Measurements from ENCODE around the gene GOLGA1. TPM values are rescaled to one million over a fixed set of nuclear protein-coding genes. Genes with fewer than 3 reads are reported as not detected.
A peak's percentile ranks its signal among the peaks of the same experiment; 100 is the strongest.

Gene GOLGA1
- total RNA-seq, 2 experiments from 2014 or later, result 20.9 to 21.6 TPM

GRCh38 chr9:124878021-124878420, 62.9 kb downstream of the GOLGA1 start:
- Mint-ChIP-seq H3K27ac (no peak overlapping the region), H3K4me3 (no peak overlapping the region), H3K27me3 (no peaks in the 10 kb centered on the region), H3K9me3 (no peaks in the 10 kb centered on the region), H3K36me3 (ENCODE audit: low read depth) (peaks cover 50% of the 10 kb centered on the region), H3K4me1 (ENCODE audit: low read depth) (peaks cover 18% of the 10 kb centered on the region)
- no peak for TF ChIP-seq CTCF (IDR thresholded peaks at IDR 0.05)
- ChIA-PET CTCF (interaction anchor here (1.4 to 1.7 kb wide), 3 partner anchors 16 to 26 kb away, joined by 5 to 6 read pairs (median 5); partner anchors contain the start of gene WDR38), POLR2A (interaction anchor here (0.6 to 14.9 kb wide), 5 partner anchors 8 to 64 kb away, joined by 3 to 280 read pairs (median 4); partner anchors contain the start of genes ARPC5L, RPL35 and WDR38)
- ATAC-seq, result no peak
- DNase-seq, result no peak
- intact Hi-C loops (cut with micrococcal nuclease), result loop anchor here (10.0 kb wide), 1 partner anchor 267 kb away; the partner anchor contains the start of gene SCAI

GRCh38 chr9:124877021-124877782, 63.7 kb downstream of the GOLGA1 start:
- intact Hi-C loops (cut with micrococcal nuclease), result loop anchor here (10.0 kb wide), 1 partner anchor 268 kb away; the partner anchor contains the start of gene SCAI
- ChIA-PET POLR2A (interaction anchor here (0.6 to 14.9 kb wide), 7 partner anchors 8 to 64 kb away, joined by 3 to 280 read pairs (median 3); partner anchors contain the start of genes ARPC5L, RPL35 and WDR38), CTCF (interaction anchor here (1.4 to 1.7 kb wide), 2 partner anchors 17 to 25 kb away, joined by 5 read pairs; no protein-coding TSS in a partner anchor)
- DNase-seq (no peak), ATAC-seq (no peak)
- Mint-ChIP-seq H3K27me3 (no peaks in the 10 kb centered on the region), H3K27ac (peak overlapping the region; percentile 30), H3K36me3 (ENCODE audit: low read depth) (peaks cover 55% of the 10 kb centered on the region), H3K9me3 (no peaks in the 10 kb centered on the region), H3K4me3 (no peak overlapping the region), H3K4me1 (ENCODE audit: low read depth) (peaks cover 25% of the 10 kb centered on the region)
- no peak for TF ChIP-seq CTCF (IDR thresholded peaks at IDR 0.05)

GRCh38 chr9:124875501-124875900, 65.4 kb downstream of the GOLGA1 start:
- H3K4me3 Mint-ChIP-seq, result no peak overlapping the region
- POLR2A ChIA-PET, result interaction anchor here (1.2 to 14.9 kb wide), 2 partner anchors 9 to 19 kb away, joined by 4 to 280 read pairs; partner anchors contain the start of genes ARPC5L, RPL35 and WDR38
- H3K9me3 Mint-ChIP-seq, result no peaks in the 10 kb centered on the region
- intact Hi-C loops (cut with micrococcal nuclease), result loop anchor here (10.0 kb wide), 1 partner anchor 269 kb away; the partner anchor contains the start of gene SCAI
- H3K4me1 Mint-ChIP-seq (ENCODE audit: low read depth), result peaks cover 42% of the 10 kb centered on the region
- no peak overlapping the region for H3K27ac Mint-ChIP-seq
- DNase-seq (no peak), ATAC-seq (no peak)
- H3K27me3 Mint-ChIP-seq, result no peaks in the 10 kb centered on the region
- no peak for TF ChIP-seq CTCF (IDR thresholded peaks at IDR 0.05)
- H3K36me3 Mint-ChIP-seq (ENCODE audit: low read depth), result peaks cover 63% of the 10 kb centered on the region
- CTCF ChIA-PET, result no interaction called here

GRCh38 chr9:124873664-124874063, 67.2 kb downstream of the GOLGA1 start:
- ChIA-PET POLR2A (interaction anchor here (14.9 kb wide), 1 partner anchor 17 kb away, joined by 280 read pairs; the partner anchor contains the start of genes ARPC5L, RPL35 and WDR38), CTCF (interaction anchor here (2.9 kb wide), 1 partner anchor 21 kb away, joined by 12 read pairs; the partner anchor contains the start of gene WDR38)
- DNase-seq (peak; percentile 28), ATAC-seq (no peak)
- no peaks in the 10 kb centered on the region for H3K27me3 Mint-ChIP-seq
- H3K4me3 Mint-ChIP-seq, result peak overlapping the region; percentile 19
- H3K27ac Mint-ChIP-seq, result peak overlapping the region; percentile 82
- H3K4me1 Mint-ChIP-seq (ENCODE audit: low read depth), result peaks cover 44% of the 10 kb centered on the region
- H3K9me3 Mint-ChIP-seq, result no peaks in the 10 kb centered on the region
- peaks cover 68% of the 10 kb centered on the region for H3K36me3 Mint-ChIP-seq (ENCODE audit: low read depth)
- no peak for TF ChIP-seq CTCF (IDR thresholded peaks at IDR 0.05)
- intact Hi-C loops (cut with micrococcal nuclease), result loop anchor here (10.0 kb wide), 1 partner anchor 271 kb away; the partner anchor contains the start of gene SCAI

Data from activated CD8-positive, alpha-beta T cell treated with anti-CD3 and anti-CD28 coated beads for 36 hours (primary cell).